IMR-90 (cell line): Measurements from ENCODE around the gene PLA2G4E. TPM values are rescaled to one million over a fixed set of nuclear protein-coding genes. Genes with fewer than 3 reads are reported as not detected.

Experiments
- ATAC-seq: fragments of 200-7000 bp; cut with Tn5 transposase; 2 replicates; pipeline ENCODE4 v1.9.1; 2020; ENCODE audit warnings: low read depth, mild to moderate bottlenecking, moderate library complexity
- BruUV-seq: library from RNA; stranded (reverse); fragments of 400-500 nt; replicated peaks from 2 replicates; lab custom pipeline; 2021; lab: Mats Ljungman, UMichigan
- CTCF ChIA-PET: fragments of 300-600 bp; formaldehyde crosslinking; extraction: SDS; loops from one replicate; lab custom pipeline; 2021; ENCODE audit warnings: antibody characterized with exemption; lab: Yijun Ruan, JAX
- POLR2A ChIA-PET: fragments of 300-600 bp; sonication (Branson Sonifier 250); formaldehyde crosslinking; loops from one replicate; lab custom pipeline; 2022; ENCODE audit warnings: antibody characterized with exemption; ENCODE audit not compliant: unreplicated experiment; lab: Charles Lee
- DNase-seq: peaks from one replicate; pipeline ENCODE4 v3.0.0; 2013
- H2AFZ ChIP-seq: replicated peaks from 2 replicates; pipeline ENCODE3; 2013; ENCODE audit warnings: low read length, mild to moderate bottlenecking; ENCODE audit not compliant: poor library complexity
- H2AK5ac ChIP-seq: 2 replicates; pipeline ENCODE4 v1.6.1; 2013; ENCODE audit warnings: low read depth, low read length, inconsistent platforms
- H2AK9ac ChIP-seq: replicated peaks from 2 replicates; pipeline ENCODE3; 2013; ENCODE audit warnings: mild to moderate bottlenecking, low read depth, low read length, moderate library complexity; ENCODE audit not compliant: poor library complexity
- H2BK120ac ChIP-seq: 2 replicates; pipeline ENCODE4 v1.6.1; 2013; ENCODE audit warnings: low read depth, low read length, inconsistent platforms
- H2BK15ac ChIP-seq: 3 replicates; pipeline ENCODE4 v1.6.1; 2013; ENCODE audit warnings: low read depth, low read length, inconsistent platforms
- H2BK20ac ChIP-seq: 2 replicates; pipeline ENCODE4 v1.6.1; 2013; ENCODE audit warnings: low read depth, mild to moderate bottlenecking, inconsistent platforms, low read length, moderate library complexity
- H2BK5ac ChIP-seq: 2 replicates; pipeline ENCODE4 v1.6.1; 2013; ENCODE audit warnings: mild to moderate bottlenecking, low read depth, low read length, inconsistent platforms; ENCODE audit not compliant: poor library complexity, severe bottlenecking
- H3K14ac ChIP-seq: replicated peaks from 2 replicates; pipeline ENCODE4 v1.6.1; 2013; ENCODE audit warnings: low read depth, low read length, inconsistent platforms
- H3K18ac ChIP-seq: 2 replicates; pipeline ENCODE4 v1.6.1; 2013; ENCODE audit warnings: low read depth, low read length, control low read depth
- H3K23ac ChIP-seq: 2 replicates; pipeline ENCODE4 v1.6.1; 2013; ENCODE audit warnings: low read depth, low read length, inconsistent platforms
- H3K27ac ChIP-seq: 2 replicates; pipeline ENCODE4 v1.5.1; 2013; ENCODE audit warnings: mild to moderate bottlenecking, control low read depth, low read length; ENCODE audit not compliant: insufficient read depth
- H3K27me3 ChIP-seq: 2 replicates; pipeline ENCODE4 v1.6.1; 2013; ENCODE audit warnings: low read length; ENCODE audit not compliant: control insufficient read depth, insufficient read depth
- H3K36me3 ChIP-seq: 2 replicates; pipeline ENCODE4 v1.6.1; 2013; ENCODE audit warnings: low read length, mixed read lengths; ENCODE audit not compliant: control insufficient read depth, insufficient read depth
- H3K4ac ChIP-seq: 2 replicates; pipeline ENCODE4 v1.6.1; 2013; ENCODE audit warnings: low read depth, low read length, inconsistent platforms
- H3K4me1 ChIP-seq: 2 replicates; pipeline ENCODE4 v1.6.1; 2013; ENCODE audit warnings: low read length, mixed read lengths; ENCODE audit not compliant: control insufficient read depth, insufficient read depth
- H3K4me2 ChIP-seq: 2 replicates; pipeline ENCODE4 v1.6.1; 2013; ENCODE audit warnings: low read depth, mild to moderate bottlenecking, control low read depth, low read length, moderate library complexity
- H3K4me3 ChIP-seq: 2 replicates; pipeline ENCODE4 v1.5.1; 2013; ENCODE audit warnings: low read depth, mild to moderate bottlenecking, control low read depth, low read length, moderate library complexity; ENCODE audit not compliant: insufficient read depth
- H3K56ac ChIP-seq: 2 replicates; pipeline ENCODE4 v1.6.1; 2013; ENCODE audit warnings: low read length, inconsistent platforms; ENCODE audit not compliant: insufficient read depth; ENCODE audit errors: extremely low read depth
- H3K79me1 ChIP-seq, 2 experiments: 2 replicates each; pipeline ENCODE4 v1.6.1; 2013; ENCODE audit warnings: low read length in 2 of 2, inconsistent platforms in 1 of 2, low read depth in 1 of 2
- H3K9ac ChIP-seq: 2 replicates; pipeline ENCODE4 v1.6.1; 2013; ENCODE audit warnings: low read depth, low read length, control low read depth
- H3K9me1 ChIP-seq: 2 replicates; pipeline ENCODE4 v1.6.1; 2013; ENCODE audit warnings: low read length, inconsistent platforms; ENCODE audit not compliant: insufficient read depth
- H3K9me3 ChIP-seq: 2 replicates; pipeline ENCODE4 v1.6.1; 2013; ENCODE audit warnings: low read length; ENCODE audit not compliant: control insufficient read depth, insufficient read depth
- H4K20me1 ChIP-seq: 2 replicates; pipeline ENCODE4 v1.6.1; 2013; ENCODE audit warnings: low read length, inconsistent platforms; ENCODE audit not compliant: insufficient read depth
- H4K5ac ChIP-seq: 2 replicates; pipeline ENCODE4 v1.6.1; 2013; ENCODE audit warnings: mild to moderate bottlenecking, low read depth, low read length, control low read depth
- H4K8ac ChIP-seq, 2 experiments: 2 replicates each; pipeline ENCODE4 v1.6.1; 2013; ENCODE audit warnings: low read depth in 2 of 2, low read length in 2 of 2, control low read depth in 1 of 2, inconsistent platforms in 1 of 2
- H4K91ac ChIP-seq: 2 replicates; pipeline ENCODE4 v1.6.1; 2013; ENCODE audit warnings: low read depth, low read length, inconsistent platforms; ENCODE audit not compliant: insufficient read depth
- CEBPB ChIP-seq: IDR thresholded peaks from 2 replicates; pipeline ENCODE4 v1.6.1; 2012; ENCODE audit warnings: low read depth, low read length, improper control_type of control experiment
- CHD1 ChIP-seq: IDR thresholded peaks from 2 replicates; pipeline ENCODE4 v1.6.1; 2012; ENCODE audit warnings: low read depth, low read length, improper control_type of control experiment
- ELK1 ChIP-seq: fragments of 150-350 bp; IDR thresholded peaks from 2 replicates; pipeline ENCODE4 v1.6.1; 2016; ENCODE audit warnings: low read depth, mild to moderate bottlenecking, low read length, moderate library complexity, borderline replicate concordance
- MAFK ChIP-seq: IDR thresholded peaks from 2 replicates; pipeline ENCODE4 v1.6.1; 2012; ENCODE audit warnings: low read depth, low read length, improper control_type of control experiment
- RAD21 ChIP-seq: IDR thresholded peaks from 2 replicates; pipeline ENCODE4 v1.6.1; 2012; ENCODE audit warnings: low read length, improper control_type of control experiment
- RCOR1 ChIP-seq: IDR thresholded peaks from 2 replicates; pipeline ENCODE4 v1.6.1; 2012; ENCODE audit warnings: mild to moderate bottlenecking, low read length, improper control_type of control experiment; ENCODE audit not compliant: insufficient replicate concordance
- WGBS, 2 experiments: methylation state at CpG; one replicate each; pipeline versions ENCODE4 v1.1.5 to v1.1.7; 2013; ENCODE audit warnings: missing lambda C conversion rate in 2 of 2; ENCODE audit not compliant: insufficient read length in 1 of 2; ENCODE audit errors: extremely low coverage in 2 of 2; 5-methylcytosine and 5-hydroxymethylcytosine counted together
- dilution Hi-C: fragments of 300-500 bp; cut with HindIII; formaldehyde crosslinking; loops from one replicate; pipeline ENCODE4 v1.14.3; 2018; ENCODE audit warnings: low sequenced_read_pairs; ENCODE audit not compliant: unreplicated experiment
- in situ Hi-C: fragments of 300-500 bp; cut with MboI; formaldehyde crosslinking; loops from 3 replicates; pipeline ENCODE4 v1.14.3; 2019; ENCODE audit warnings: low sequenced_read_pairs, inconsistent platforms, mixed read lengths
- intact Hi-C: fragments of 100-400 bp; cut with micrococcal nuclease; formaldehyde crosslinking; loops from 2 replicates; pipeline ENCODE4 v1.10.0; 2022
- polyA plus RNA-seq, 3 experiments: library from polyadenylated mRNA; depleted of rRNA; stranded (reverse); fragments of >200 nt; gene quantifications; 2 replicates each; pipeline ENCODE4 v1.2.3, GENCODE V29; 2012; ENCODE audit warnings: low replicate concordance in 1 of 3
- total RNA-seq: library from RNA; depleted of rRNA; stranded (reverse); fragments of >200 nt; gene quantifications from 2 replicates; pipeline ENCODE4 v1.2.3, GENCODE V29; 2012

The PLA2G4E gene
- total and polyA plus RNA-seq, 2 of the 4 experiments (the other 2 are of a cell fraction): not detected

DNA sequence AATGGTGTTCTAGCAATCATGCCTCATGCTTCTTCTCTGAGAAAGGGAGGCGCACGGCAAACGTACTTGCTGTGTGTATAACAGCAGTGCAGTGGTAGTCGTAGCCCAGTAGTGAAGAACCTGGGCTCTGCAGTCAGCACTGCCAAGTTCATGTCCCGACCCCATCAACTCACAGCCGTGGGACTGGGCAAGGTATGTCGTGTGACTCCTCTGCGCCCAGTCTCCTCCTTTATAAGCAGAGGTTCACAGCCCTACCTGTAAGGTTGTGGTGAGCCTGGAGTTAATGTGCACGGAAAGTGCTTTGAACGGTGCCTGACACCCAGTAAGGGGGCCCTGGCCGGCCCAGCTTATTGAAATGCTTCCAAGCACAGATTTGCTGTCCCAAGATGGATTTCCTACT lies 75.1 kb downstream of the PLA2G4E start:
- H2BK5ac ChIP-seq: peak overlapping the region; percentile 45
- intact Hi-C loops: no loop called here
- BruUV-seq: no TSS peak
- no peak overlapping the region for H3K9ac ChIP-seq
- H2BK120ac ChIP-seq: peak overlapping the region; percentile 92
- H3K14ac ChIP-seq: peak overlapping the region; percentile 77
- TF ChIP-seq RCOR1: no peak
- TF ChIP-seq RAD21: no peak
- no peak for TF ChIP-seq ELK1
- TF ChIP-seq CEBPB: no peak
- TF ChIP-seq CHD1: no peak
- no peak for TF ChIP-seq MAFK
- peak overlapping the region; percentile 38 to 93; a peak in 3 of 4 replicates for H4K8ac ChIP-seq
- DNase-seq: no peak
- no peaks in the 10 kb centered on the region for H4K20me1 ChIP-seq
- ChIA-PET CTCF (no interaction called here), POLR2A (no interaction called here)
- dilution Hi-C loops: no loop called here
- ATAC-seq: no peak
- no peak overlapping the region for H4K5ac ChIP-seq
- H4K91ac ChIP-seq: peak overlapping the region; percentile 97
- peak overlapping the region; percentile 67 for H2AK9ac ChIP-seq
- H3K9me1 ChIP-seq: peaks cover 50% of the 10 kb centered on the region
- no peak overlapping the region for H3K27ac ChIP-seq
- no peak overlapping the region for H2AFZ ChIP-seq
- H2BK20ac ChIP-seq: peak overlapping the region; percentile 98
- no peaks in the 10 kb centered on the region for H3K9me3 ChIP-seq
- no peak overlapping the region for H3K4me3 ChIP-seq
- H3K23ac ChIP-seq: peak overlapping the region; percentile 78
- H3K4me1 ChIP-seq: peaks cover 51% of the 10 kb centered on the region
- H2BK15ac ChIP-seq: peak overlapping the region; percentile 90; the same call in 2 of the 3 replicates
- no peak overlapping the region for H3K18ac ChIP-seq
- 78% methylated on average over 8 of the region's 11 CpGs; no CpG with 5 or more reads in 1 of the 2 experiments for WGBS, 2 experiments
- H3K79me1 ChIP-seq: peaks cover 49 to 85% of the 10 kb centered on the region in 2 experiments
- H3K36me3 ChIP-seq: no peaks in the 10 kb centered on the region
- no peaks in the 10 kb centered on the region for H3K27me3 ChIP-seq
- peak overlapping the region; percentile 99 for H2AK5ac ChIP-seq
- H3K4me2 ChIP-seq: no peak overlapping the region
- peak overlapping the region; percentile 93 for H3K4ac ChIP-seq
- no peak overlapping the region for H3K56ac ChIP-seq
- in situ Hi-C loops: no loop called here
